ENCODE results near the gene RAMP3. TPM values are rescaled to one million over a fixed set of nuclear protein-coding genes. Genes with fewer than 3 reads are reported as not detected.

The RAMP3 gene
- total RNA-seq, 4 donors from 2014 or later, result 14.4 to 62.9 (median 33.6) TPM

GRCh38 chr7:45173596-45174327, 16.2 kb downstream of the RAMP3 start:
- H3K4me1 ChIP-seq, result no peaks in the 10 kb centered on the region
- no peak overlapping the region for H3K27ac ChIP-seq
- no peak overlapping the region for H3K4me3 ChIP-seq
- H3K27me3 ChIP-seq, result peaks cover 3% of the 10 kb centered on the region
- peak; percentile 25 to 35 for DNase-seq (ENCODE audit: low spot score in 2 of 2)
- 90% methylated on average over 2 of the region's 6 CpGs for WGBS
- TF ChIP-seq, protein P1, sequence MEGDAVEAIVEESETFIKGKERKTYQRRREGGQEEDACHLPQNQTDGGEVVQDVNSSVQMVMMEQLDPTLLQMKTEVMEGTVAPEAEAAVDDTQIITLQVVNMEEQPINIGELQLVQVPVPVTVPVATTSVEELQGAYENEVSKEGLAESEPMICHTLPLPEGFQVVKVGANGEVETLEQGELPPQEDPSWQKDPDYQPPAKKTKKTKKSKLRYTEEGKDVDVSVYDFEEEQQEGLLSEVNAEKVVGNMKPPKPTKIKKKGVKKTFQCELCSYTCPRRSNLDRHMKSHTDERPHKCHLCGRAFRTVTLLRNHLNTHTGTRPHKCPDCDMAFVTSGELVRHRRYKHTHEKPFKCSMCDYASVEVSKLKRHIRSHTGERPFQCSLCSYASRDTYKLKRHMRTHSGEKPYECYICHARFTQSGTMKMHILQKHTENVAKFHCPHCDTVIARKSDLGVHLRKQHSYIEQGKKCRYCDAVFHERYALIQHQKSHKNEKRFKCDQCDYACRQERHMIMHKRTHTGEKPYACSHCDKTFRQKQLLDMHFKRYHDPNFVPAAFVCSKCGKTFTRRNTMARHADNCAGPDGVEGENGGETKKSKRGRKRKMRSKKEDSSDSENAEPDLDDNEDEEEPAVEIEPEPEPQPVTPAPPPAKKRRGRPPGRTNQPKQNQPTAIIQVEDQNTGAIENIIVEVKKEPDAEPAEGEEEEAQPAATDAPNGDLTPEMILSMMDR (IDR thresholded peaks at IDR 0.05), result no peak
- no peaks in the 10 kb centered on the region for H3K36me3 ChIP-seq
- H3K9me3 ChIP-seq, result no peaks in the 10 kb centered on the region

DNA sequence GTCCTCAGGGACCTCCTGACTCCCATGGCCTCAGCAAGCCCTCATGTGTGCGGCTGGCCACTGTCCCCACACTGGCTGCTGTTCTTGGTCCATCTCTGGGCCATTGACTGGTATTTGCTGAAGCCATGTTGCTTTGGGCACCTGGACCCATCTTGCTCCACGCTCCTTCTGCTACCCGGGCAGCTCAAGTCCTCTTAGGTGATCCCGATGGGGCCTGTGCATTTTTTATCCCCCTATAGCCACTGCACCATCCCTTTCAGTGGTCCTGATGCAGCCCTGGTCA, 16.7 kb downstream of the RAMP3 start:
- no peaks in the 10 kb centered on the region for H3K9me3 ChIP-seq
- H3K27me3 ChIP-seq, result peaks cover 3% of the 10 kb centered on the region
- H3K36me3 ChIP-seq, result no peaks in the 10 kb centered on the region
- DNase-seq (ENCODE audit: low spot score in 2 of 2), result peak; percentile 31 to 72
- no peak overlapping the region for H3K4me3 ChIP-seq
- WGBS, result 96% methylated on average over 4 of the region's 4 CpGs
- H3K4me1 ChIP-seq, result no peaks in the 10 kb centered on the region
- H3K27ac ChIP-seq, result no peak overlapping the region
- TF ChIP-seq POLR2AphosphoS5 (IDR thresholded peaks at IDR 0.05) (no peak), POLR2A (IDR thresholded peaks at IDR 0.05) (no peak)
- TF ChIP-seq, protein P1 (IDR thresholded peaks at IDR 0.05), result no peak

DNA sequence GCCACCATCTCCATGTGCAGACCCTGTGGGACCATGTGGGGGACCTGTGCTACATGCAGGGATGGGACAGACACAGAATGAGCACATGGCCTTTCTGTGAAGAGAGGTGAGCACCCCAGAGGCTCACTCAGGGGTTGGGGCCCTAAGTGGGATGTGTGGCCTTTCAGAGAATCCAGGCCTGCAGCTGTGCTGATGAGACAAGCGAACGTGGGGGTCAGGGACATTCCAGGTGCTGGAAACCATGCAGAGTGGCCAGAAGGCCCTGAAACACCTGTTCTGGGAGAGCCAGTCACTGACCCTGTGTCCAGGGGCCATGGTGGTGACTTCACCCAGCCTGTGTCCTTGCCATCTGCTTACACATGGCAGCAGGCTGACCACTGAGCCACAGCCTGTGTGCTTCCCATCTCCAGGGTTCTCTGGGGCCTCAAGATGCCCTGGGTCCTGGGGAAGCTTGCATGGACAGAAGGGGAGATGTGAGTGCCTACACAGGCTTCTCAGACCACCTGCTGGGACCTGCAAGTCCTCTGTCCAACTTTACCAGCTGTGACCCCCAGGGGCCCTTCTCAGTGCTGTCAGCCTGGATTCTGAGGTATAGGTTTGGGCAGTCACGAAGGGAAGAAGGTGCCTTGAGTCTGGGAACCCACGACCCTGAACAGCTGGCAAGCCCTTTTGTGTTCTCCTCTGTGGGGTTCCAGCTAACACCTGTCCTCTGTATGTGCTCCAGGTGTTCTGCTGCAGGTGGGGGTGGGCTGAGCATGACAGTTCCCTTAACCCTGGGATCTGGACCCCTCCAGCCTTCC, 17.6 kb downstream of the RAMP3 start:
- Histone ChIP-seq H3K36me3 (no peaks in the 10 kb centered on the region), H3K4me3 (no peak overlapping the region), H3K27ac (no peak overlapping the region), H3K9me3 (no peaks in the 10 kb centered on the region), H3K4me1 (no peaks in the 10 kb centered on the region), H3K27me3 (peaks cover 3% of the 10 kb centered on the region)
- TF ChIP-seq EP300 (IDR thresholded peaks at IDR 0.05), result no peak
- TF ChIP-seq, protein P1 (IDR thresholded peaks at IDR 0.05), result no peak
- TF ChIP-seq POLR2A (IDR thresholded peaks at IDR 0.05), result no peak
- TF ChIP-seq POLR2AphosphoS5 (IDR thresholded peaks at IDR 0.05), result no peak
- peak; percentile 38 to 52 for DNase-seq (ENCODE audit: low spot score in 2 of 2)
- 90% methylated on average over 2 of the region's 4 CpGs for WGBS

DNA sequence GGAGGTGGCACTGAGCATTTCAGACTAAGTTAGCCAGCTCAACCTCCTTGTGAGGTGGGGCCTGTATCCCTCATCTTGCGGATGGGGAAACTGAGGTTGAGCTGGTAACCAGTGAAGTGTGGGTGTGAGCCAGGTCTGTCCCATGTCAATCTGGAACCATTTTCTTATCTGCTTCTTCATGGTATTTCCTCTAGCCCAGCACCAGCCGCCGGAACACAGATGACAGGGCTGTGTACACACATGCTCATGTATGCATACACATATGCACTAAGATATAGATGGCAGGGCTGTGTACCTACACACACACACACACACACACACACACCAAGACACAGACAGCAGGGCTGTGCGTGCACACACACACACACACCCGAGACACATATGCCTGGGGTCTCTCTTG, 18.5 kb downstream of the RAMP3 start:
- TF ChIP-seq POLR2A (IDR thresholded peaks at IDR 0.05) (no peak), POLR2AphosphoS5 (IDR thresholded peaks at IDR 0.05) (no peak), EP300 (IDR thresholded peaks at IDR 0.05) (no peak)
- TF ChIP-seq, protein P1 (IDR thresholded peaks at IDR 0.05), result no peak
- H3K9me3 ChIP-seq, result no peaks in the 10 kb centered on the region
- WGBS, result 96% methylated on average over 5 of the region's 5 CpGs
- H3K27me3 ChIP-seq, result peaks cover 3% of the 10 kb centered on the region
- H3K36me3 ChIP-seq, result no peaks in the 10 kb centered on the region
- no peak overlapping the region for H3K27ac ChIP-seq
- no peaks in the 10 kb centered on the region for H3K4me1 ChIP-seq
- DNase-seq (ENCODE audit: low spot score in 2 of 2), result peak; percentile 46 to 50
- no peak overlapping the region for H3K4me3 ChIP-seq

- no peak for TF ChIP-seq POLR2AphosphoS5 (IDR thresholded peaks at IDR 0.05)
- TF ChIP-seq POLR2A (IDR thresholded peaks at IDR 0.05), result no peak
- no peak for TF ChIP-seq EP300 (IDR thresholded peaks at IDR 0.05)
- TF ChIP-seq, protein P1 (IDR thresholded peaks at IDR 0.05), result no peak
- DNase-seq (ENCODE audit: low spot score in 2 of 2), result peak; percentile 46 to 61
Observed at GRCh38 chr7:45176886-45177731, 19.5 kb downstream of the RAMP3 start.

More at GRCh38 chr7:45176886-45177731, 19.5 kb downstream of the RAMP3 start:
- peaks cover 3% of the 10 kb centered on the region for H3K27me3 ChIP-seq
- no peaks in the 10 kb centered on the region for H3K4me1 ChIP-seq
- no peaks in the 10 kb centered on the region for H3K9me3 ChIP-seq
- H3K36me3 ChIP-seq, result no peaks in the 10 kb centered on the region
- no peak overlapping the region for H3K4me3 ChIP-seq
- 76% methylated on average over 16 of the region's 19 CpGs for WGBS
- no peak overlapping the region for H3K27ac ChIP-seq

Data from suprapubic skin (tissue), 4 donors.